ENCODE results near the gene DLEC1. TPM values are rescaled to one million over a fixed set of nuclear protein-coding genes. Genes with fewer than 3 reads are reported as not detected.

The DLEC1 gene
- total RNA-seq, 4 donors from 2014 or later = 0.44 to 1.7 (median 1.5) TPM

- Histone ChIP-seq H3K4me1 (peaks cover 5 to 13% of the 10 kb centered on the region in 2 donors), H3K9me3 (no peaks in the 10 kb centered on the region), H3K27ac (no peak overlapping the region), H3K36me3 (no peaks in the 10 kb centered on the region), H3K27me3 (no peaks in the 10 kb centered on the region), H3K4me3 (replicated peaks in 1 of 3) (no peak overlapping the region)
- DNase-seq = no peak
- WGBS, 2 donors = 89 to 93% methylated on average over 2 to 7 of the region's 7 CpGs
- TF ChIP-seq CTCF (IDR thresholded peaks at IDR 0.05) (no peak), POLR2A (IDR thresholded peaks at IDR 0.05) (no peak)
- intact Hi-C loops (cut with DNase I) = no loop called here
These were observed 47.2 kb upstream of the DLEC1 start for GRCh38 chr3:37991823-37992222.

- intact Hi-C loops (cut with DNase I) = no loop called here
- H3K27ac ChIP-seq = no peak overlapping the region
- TF ChIP-seq POLR2A (IDR thresholded peaks at IDR 0.05) = no peak
- H3K27me3 ChIP-seq = no peaks in the 10 kb centered on the region
- no peak overlapping the region for H3K4me3 ChIP-seq (replicated peaks in 1 of 3)
- H3K9me3 ChIP-seq = no peaks in the 10 kb centered on the region
- H3K4me1 ChIP-seq = peaks cover 5 to 13% of the 10 kb centered on the region in 2 donors
- no peaks in the 10 kb centered on the region for H3K36me3 ChIP-seq
- 84 to 97% methylated on average over 9 of the region's 9 CpGs for WGBS, 2 donors
- DNase-seq = no peak
These were observed 46.5 kb upstream of the DLEC1 start for GRCh38 chr3:37992271-37993066.

GRCh38 chr3:37993067-37993455 lies 45.9 kb upstream of the DLEC1 start:
- Histone ChIP-seq H3K4me1 (peaks cover 5 to 17% of the 10 kb centered on the region in 2 donors), H3K4me3 (replicated peaks in 1 of 3) (no peak overlapping the region), H3K9me3 (no peaks in the 10 kb centered on the region), H3K36me3 (no peaks in the 10 kb centered on the region), H3K27me3 (no peaks in the 10 kb centered on the region), H3K27ac (peak overlapping the region in 1 of 3 donors; percentile 76)
- DNase-seq = no peak
- 84 to 89% methylated on average over 8 of the region's 8 CpGs for WGBS, 2 donors
- intact Hi-C loops (cut with DNase I) = no loop called here
- TF ChIP-seq CTCF (IDR thresholded peaks at IDR 0.05) = no peak
- no peak for TF ChIP-seq POLR2A (IDR thresholded peaks at IDR 0.05)

- intact Hi-C loops (cut with DNase I) = no loop called here
- TF ChIP-seq CTCF (IDR thresholded peaks at IDR 0.05) = no peak
- peaks cover 9 to 20% of the 10 kb centered on the region in 2 donors for H3K4me1 ChIP-seq
- 71 to 72% methylated on average over 4 to 6 of the region's 6 CpGs for WGBS, 2 donors
- peak overlapping the region in 2 of 3 donors; percentile 60 to 76 for H3K27ac ChIP-seq
- no peaks in the 10 kb centered on the region for H3K27me3 ChIP-seq
- H3K4me3 ChIP-seq (replicated peaks in 1 of 3) = peak overlapping the region in 2 of 3 donors; percentile 49 to 76
- H3K9me3 ChIP-seq = no peaks in the 10 kb centered on the region
- H3K36me3 ChIP-seq = no peaks in the 10 kb centered on the region
- no peak for DNase-seq
These were observed 45.6 kb upstream of the DLEC1 start for GRCh38 chr3:37993460-37993819.

GRCh38 chr3:37993820-37994638 lies 45.0 kb upstream of the DLEC1 start:
- 2 to 9% methylated on average over 24 to 41 of the region's 49 CpGs for whole genome bisulfite sequencing, 2 donors
- peak; percentile 75 to 77 for DNase-seq
- peak overlapping the region in 2 of 3 donors; percentile 60 to 76 for H3K27ac ChIP-seq
- intact Hi-C loops (cut with DNase I) = no loop called here
- H3K36me3 ChIP-seq = no peaks in the 10 kb centered on the region
- TF ChIP-seq CTCF (IDR thresholded peaks at IDR 0.05) (peak in 1 of 6 experiments; percentile 7), POLR2A (IDR thresholded peaks at IDR 0.05) (peak in 1 of 2 donors; percentile 46)
- H3K4me3 ChIP-seq (replicated peaks in 1 of 3) = peak overlapping the region; percentile 49 to 76 (median 73)
- H3K27me3 ChIP-seq = no peaks in the 10 kb centered on the region
- no peaks in the 10 kb centered on the region for H3K9me3 ChIP-seq
- H3K4me1 ChIP-seq = peaks cover 10 to 23% of the 10 kb centered on the region in 2 donors
